Neural progenitor cell (in vitro differentiated cells): ENCODE data around the gene SAC3D1. TPM values are rescaled to one million over a fixed set of nuclear protein-coding genes. Genes with fewer than 3 reads are reported as not detected.
A peak's percentile ranks its signal among the peaks of the same experiment; 100 is the strongest.

Experiments used
- DNase-seq: peaks from one replicate; pipeline ENCODE4 v3.0.0-alpha.2; 2016; ENCODE audit warnings: low spot score
- H2AFZ ChIP-seq: fragments of 200-600 bp; sonication (generic); replicated peaks from 2 replicates; pipeline ENCODE4 v1.6.1; 2016; ENCODE audit warnings: antibody characterized with exemption
- H3F3A ChIP-seq: fragments of 200-600 bp; sonication (generic); 2 replicates; pipeline ENCODE4 v1.6.1; 2016; ENCODE audit warnings: antibody characterized with exemption, low read depth
- H3K27ac ChIP-seq: fragments of 200-600 bp; sonication (generic); 2 replicates; pipeline ENCODE4 v1.5.1; 2016; ENCODE audit warnings: mild to moderate bottlenecking
- H3K27me3 ChIP-seq: fragments of 200-600 bp; sonication (generic); 2 replicates; pipeline ENCODE4 v1.6.1; 2016; ENCODE audit warnings: mild to moderate bottlenecking, moderate library complexity
- H3K36me3 ChIP-seq: fragments of 200-600 bp; sonication (generic); 2 replicates; pipeline ENCODE4 v1.5.1; 2016
- H3K4me1 ChIP-seq: fragments of 200-600 bp; sonication (generic); 2 replicates; pipeline ENCODE4 v1.6.1; 2016; ENCODE audit warnings: mixed run types
- H3K4me2 ChIP-seq: fragments of 200-600 bp; sonication (generic); 2 replicates; pipeline ENCODE4 v1.6.1; 2016
- H3K4me3 ChIP-seq: fragments of 200-600 bp; sonication (generic); 2 replicates; pipeline ENCODE4 v1.5.1; 2016
- H3K79me2 ChIP-seq: fragments of 200-600 bp; sonication (generic); 2 replicates; pipeline ENCODE4 v1.6.1; 2016; ENCODE audit warnings: low read depth
- H3K9ac ChIP-seq: fragments of 200-600 bp; sonication (generic); 2 replicates; pipeline ENCODE4 v1.6.1; 2016
- H3K9me3 ChIP-seq: fragments of 200-600 bp; sonication (generic); 2 replicates; pipeline ENCODE4 v1.5.1; 2016; ENCODE audit warnings: low read depth
- H4K20me1 ChIP-seq: fragments of 200-600 bp; sonication (generic); 2 replicates; pipeline ENCODE4 v1.6.1; 2016; ENCODE audit warnings: low read depth
- H3K27ac Mint-ChIP-seq: 3 replicates; pipeline ENCODE4 v1.8.0; 2021; ENCODE audit warnings: mixed read lengths
- H3K27me3 Mint-ChIP-seq: 2 replicates; pipeline ENCODE4 v1.8.0; 2022; ENCODE audit warnings: low read depth, mild to moderate bottlenecking, inconsistent platforms, moderate library complexity, mixed read lengths; ENCODE audit not compliant: insufficient read depth
- H3K36me3 Mint-ChIP-seq: 3 replicates; pipeline ENCODE4 v1.8.0; 2021; ENCODE audit warnings: mixed read lengths
- H3K4me1 Mint-ChIP-seq: 3 replicates; pipeline ENCODE4 v1.8.0; 2021; ENCODE audit warnings: mixed read lengths
- H3K4me3 Mint-ChIP-seq: 3 replicates; pipeline ENCODE4 v1.8.0; 2021; ENCODE audit warnings: mild to moderate bottlenecking, moderate library complexity, mixed read lengths
- H3K9me3 Mint-ChIP-seq: 3 replicates; pipeline ENCODE4 v1.8.0; 2020; ENCODE audit warnings: mixed read lengths
- EZH2 ChIP-seq: fragments of 200-600 bp; sonication (generic); IDR thresholded peaks from 2 replicates; pipeline ENCODE4 v1.6.1; 2017; ENCODE audit warnings: antibody characterized with exemption, mild to moderate bottlenecking, moderate library complexity
- EZH2phosphoT487 ChIP-seq: fragments of 200-600 bp; sonication (generic); IDR thresholded peaks from 2 replicates; pipeline ENCODE4 v1.6.1; 2017; ENCODE audit warnings: antibody characterized with exemption
- total RNA-seq: library from RNA; depleted of rRNA; stranded (reverse); fragments of >200 nt; gene quantifications from 2 replicates; pipeline ENCODE4 v1.2.3, GENCODE V29; 2015; ENCODE audit warnings: low replicate concordance
- TF ChIP-seq, protein P1 (sequence below): fragments of 200-600 bp; sonication (generic); IDR thresholded peaks from 2 replicates; pipeline ENCODE4 v1.5.1; 2017; ENCODE audit warnings: antibody characterized with exemption, mild to moderate bottlenecking

The SAC3D1 gene
- total RNA-seq, 1 donor from 2014 or later, result 3.0 TPM

DNA sequence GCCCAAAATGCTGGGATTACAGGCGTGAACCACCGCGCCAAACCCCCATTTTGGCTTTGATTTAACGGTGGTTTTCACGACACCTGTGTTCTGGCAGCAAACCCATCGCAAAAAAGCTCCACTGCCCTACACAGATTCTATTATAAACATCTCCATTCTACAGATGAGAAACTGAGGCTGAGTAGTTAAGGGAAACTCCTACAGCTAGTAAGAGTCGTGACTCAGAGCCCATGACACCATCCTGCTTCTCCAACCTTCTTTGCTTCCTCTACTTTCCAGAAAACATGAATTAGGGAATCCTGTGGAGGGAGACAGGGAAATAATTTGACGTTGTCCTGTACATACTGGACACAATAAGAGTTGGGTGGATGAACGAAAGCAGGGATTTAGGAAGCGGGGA lies 14.2 kb upstream of the SAC3D1 start:
- H3K4me1 Mint-ChIP-seq, result peaks cover 9% of the 10 kb centered on the region
- TF ChIP-seq, protein P1, sequence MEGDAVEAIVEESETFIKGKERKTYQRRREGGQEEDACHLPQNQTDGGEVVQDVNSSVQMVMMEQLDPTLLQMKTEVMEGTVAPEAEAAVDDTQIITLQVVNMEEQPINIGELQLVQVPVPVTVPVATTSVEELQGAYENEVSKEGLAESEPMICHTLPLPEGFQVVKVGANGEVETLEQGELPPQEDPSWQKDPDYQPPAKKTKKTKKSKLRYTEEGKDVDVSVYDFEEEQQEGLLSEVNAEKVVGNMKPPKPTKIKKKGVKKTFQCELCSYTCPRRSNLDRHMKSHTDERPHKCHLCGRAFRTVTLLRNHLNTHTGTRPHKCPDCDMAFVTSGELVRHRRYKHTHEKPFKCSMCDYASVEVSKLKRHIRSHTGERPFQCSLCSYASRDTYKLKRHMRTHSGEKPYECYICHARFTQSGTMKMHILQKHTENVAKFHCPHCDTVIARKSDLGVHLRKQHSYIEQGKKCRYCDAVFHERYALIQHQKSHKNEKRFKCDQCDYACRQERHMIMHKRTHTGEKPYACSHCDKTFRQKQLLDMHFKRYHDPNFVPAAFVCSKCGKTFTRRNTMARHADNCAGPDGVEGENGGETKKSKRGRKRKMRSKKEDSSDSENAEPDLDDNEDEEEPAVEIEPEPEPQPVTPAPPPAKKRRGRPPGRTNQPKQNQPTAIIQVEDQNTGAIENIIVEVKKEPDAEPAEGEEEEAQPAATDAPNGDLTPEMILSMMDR, result no peak
- TF ChIP-seq EZH2, result no peak
- no peak for TF ChIP-seq EZH2phosphoT487
- Histone ChIP-seq H4K20me1 (no peaks in the 10 kb centered on the region), H3K9ac (no peak overlapping the region), H3K27me3 (no peaks in the 10 kb centered on the region), H3K27ac (no peak overlapping the region), H3K4me3 (peak overlapping the region; percentile 53), H3K9me3 (no peaks in the 10 kb centered on the region), H3K4me2 (peak overlapping the region; percentile 78), H3K79me2 (peaks cover 4% of the 10 kb centered on the region), H3F3A (no peaks in the 10 kb centered on the region), H2AFZ (peak overlapping the region; percentile 83), H3K36me3 (no peaks in the 10 kb centered on the region), H3K4me1 (peaks cover 4% of the 10 kb centered on the region)
- peak overlapping the region; percentile 88 for H3K4me3 Mint-ChIP-seq
- no peak for DNase-seq
- H3K36me3 Mint-ChIP-seq, result no peaks in the 10 kb centered on the region
- no peaks in the 10 kb centered on the region for H3K9me3 Mint-ChIP-seq
- H3K27ac Mint-ChIP-seq, result no peak overlapping the region
- H3K27me3 Mint-ChIP-seq, result no peaks in the 10 kb centered on the region

DNA sequence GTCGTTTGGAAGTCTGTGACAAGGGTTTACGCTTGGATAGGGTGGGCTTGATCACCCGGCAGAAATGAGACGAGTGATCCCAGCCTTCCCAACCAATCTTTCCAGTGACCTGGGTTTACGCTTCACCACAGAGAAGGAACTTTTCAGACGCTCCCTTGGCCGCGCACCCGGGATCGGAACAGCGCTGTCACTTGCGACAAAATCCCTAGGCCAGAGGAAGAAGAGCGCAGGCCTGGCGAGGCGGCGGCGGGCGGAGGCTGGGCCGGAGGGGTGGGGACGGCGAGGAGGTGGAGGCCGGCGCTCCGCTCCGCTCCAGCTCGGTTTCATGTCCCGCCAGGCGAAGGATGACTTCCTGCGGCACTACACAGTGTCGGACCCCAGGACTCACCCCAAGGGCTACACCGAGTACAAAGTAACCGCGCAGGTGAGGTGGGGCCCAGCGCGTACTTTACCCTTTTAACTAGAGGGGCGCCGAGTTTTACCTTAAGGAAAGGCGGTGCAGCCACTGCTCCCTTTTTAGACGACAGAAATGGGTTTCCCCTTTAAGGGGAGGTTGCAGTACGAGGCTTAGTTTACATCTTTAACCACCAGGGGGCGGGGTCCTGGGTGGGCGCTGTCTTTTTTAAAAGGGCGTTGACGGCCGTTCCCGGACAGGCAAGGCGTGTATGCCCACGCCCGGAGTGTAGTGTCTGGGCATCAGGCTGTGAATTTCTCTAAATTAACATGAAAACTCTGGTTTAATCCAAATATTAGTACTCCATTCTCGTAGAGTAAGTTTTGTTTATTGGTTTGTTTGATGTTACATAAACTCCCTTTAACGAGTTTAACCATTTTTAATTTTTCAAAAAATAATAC lies 13.6 kb upstream of the SAC3D1 start, which contains the start of gene SNX15:
Gene SNX15, plus strand, starts transcription at position 227 of the 855 bp plus-strand sequence. Its CDS starts 99 bp downstream, at position 326.
- Histone ChIP-seq H3K79me2 (peaks cover 4% of the 10 kb centered on the region), H3K4me1 (peaks cover 4% of the 10 kb centered on the region), H3K4me3 (peak within 1 kb of the TSS; percentile 53), H3K27ac (no peak within 1 kb of the TSS), H3F3A (no peaks in the 10 kb centered on the region), H3K27me3 (no peaks in the 10 kb centered on the region), H3K4me2 (peak within 1 kb of the TSS; percentile 78), H3K36me3 (no peaks in the 10 kb centered on the region), H3K9ac (no peak within 1 kb of the TSS), H4K20me1 (no peaks in the 10 kb centered on the region), H3K9me3 (no peaks in the 10 kb centered on the region), H2AFZ (peak within 1 kb of the TSS; percentile 83)
- Mint-ChIP-seq H3K4me1 (peaks cover 9% of the 10 kb centered on the region), H3K4me3 (peak within 1 kb of the TSS; percentile 88), H3K27ac (peak within 1 kb of the TSS; percentile 67), H3K9me3 (no peaks in the 10 kb centered on the region), H3K36me3 (no peaks in the 10 kb centered on the region), H3K27me3 (no peaks in the 10 kb centered on the region)
- TF ChIP-seq, protein P1, result peak; percentile 77
- TF ChIP-seq EZH2 (no peak), EZH2phosphoT487 (no peak)
- peak; percentile 98 for DNase-seq

- no peak for TF ChIP-seq EZH2
- TF ChIP-seq, protein P1, result no peak
- TF ChIP-seq EZH2phosphoT487, result no peak
- H3K4me3 Mint-ChIP-seq, result no peak overlapping the region
- H3K4me3 ChIP-seq, result no peak overlapping the region
- H3K9ac ChIP-seq, result no peak overlapping the region
- H3K4me2 ChIP-seq, result no peak overlapping the region
- peaks cover 4% of the 10 kb centered on the region for H3K4me1 ChIP-seq
- H3K27ac ChIP-seq, result no peak overlapping the region
- H3K79me2 ChIP-seq, result peaks cover 4% of the 10 kb centered on the region
- no peaks in the 10 kb centered on the region for H3K36me3 ChIP-seq
- H3K36me3 Mint-ChIP-seq, result no peaks in the 10 kb centered on the region
- H3K9me3 Mint-ChIP-seq, result no peaks in the 10 kb centered on the region
- no peaks in the 10 kb centered on the region for H4K20me1 ChIP-seq
- no peaks in the 10 kb centered on the region for H3K27me3 Mint-ChIP-seq
- H2AFZ ChIP-seq, result no peak overlapping the region
- no peaks in the 10 kb centered on the region for H3F3A ChIP-seq
- peaks cover 6% of the 10 kb centered on the region for H3K4me1 Mint-ChIP-seq
- no peak overlapping the region for H3K27ac Mint-ChIP-seq
- DNase-seq, result no peak
- no peaks in the 10 kb centered on the region for H3K27me3 ChIP-seq
- H3K9me3 ChIP-seq, result no peaks in the 10 kb centered on the region
Observed at GRCh38 chr11:65032216-65032615, 8.8 kb upstream of the SAC3D1 start.
